ENCODE results near the gene DNAJC5.

- TF ChIP-seq, protein P1, sequence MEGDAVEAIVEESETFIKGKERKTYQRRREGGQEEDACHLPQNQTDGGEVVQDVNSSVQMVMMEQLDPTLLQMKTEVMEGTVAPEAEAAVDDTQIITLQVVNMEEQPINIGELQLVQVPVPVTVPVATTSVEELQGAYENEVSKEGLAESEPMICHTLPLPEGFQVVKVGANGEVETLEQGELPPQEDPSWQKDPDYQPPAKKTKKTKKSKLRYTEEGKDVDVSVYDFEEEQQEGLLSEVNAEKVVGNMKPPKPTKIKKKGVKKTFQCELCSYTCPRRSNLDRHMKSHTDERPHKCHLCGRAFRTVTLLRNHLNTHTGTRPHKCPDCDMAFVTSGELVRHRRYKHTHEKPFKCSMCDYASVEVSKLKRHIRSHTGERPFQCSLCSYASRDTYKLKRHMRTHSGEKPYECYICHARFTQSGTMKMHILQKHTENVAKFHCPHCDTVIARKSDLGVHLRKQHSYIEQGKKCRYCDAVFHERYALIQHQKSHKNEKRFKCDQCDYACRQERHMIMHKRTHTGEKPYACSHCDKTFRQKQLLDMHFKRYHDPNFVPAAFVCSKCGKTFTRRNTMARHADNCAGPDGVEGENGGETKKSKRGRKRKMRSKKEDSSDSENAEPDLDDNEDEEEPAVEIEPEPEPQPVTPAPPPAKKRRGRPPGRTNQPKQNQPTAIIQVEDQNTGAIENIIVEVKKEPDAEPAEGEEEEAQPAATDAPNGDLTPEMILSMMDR (IDR thresholded peaks at IDR 0.05): no peak
- TF ChIP-seq POLR2A (IDR thresholded peaks at IDR 0.05): no peak
Measured at GRCh38 chr20:63970714-63971431, 75.9 kb downstream of the DNAJC5 start.

Data from thyroid gland (tissue), 4 donors.